Body of pancreas (tissue), 4 donors: Measurements from ENCODE around the gene PEAK1.

Source experiments
- CTCF ChIP-seq, 7 experiments: fragments of 450-650 bp in 4 of 7; fragments of 200-600 bp in 3 of 7; sonication (generic) in 3 of 7; IDR thresholded peaks; one replicate each; pipeline ENCODE4 v1.5.1; 2016 to 2019; ENCODE audit warnings: antibody characterized with exemption in 7 of 7
- POLR2A ChIP-seq, 3 donors: fragments of 450-650 bp; IDR thresholded peaks; one replicate each; pipeline ENCODE4 v1.6.1; 2016; ENCODE audit warnings: antibody characterized with exemption in 3 of 3, mild to moderate bottlenecking in 2 of 3

- TF ChIP-seq CTCF (IDR thresholded peaks at IDR 0.05) (no peak), POLR2A (IDR thresholded peaks at IDR 0.05) (no peak)
Measured at GRCh38 chr15:77201665-77202064, 218.2 kb downstream of the PEAK1 start.
